Muscle of leg (tissue), 9 donors: ENCODE results near the gene S100A6. TPM values are rescaled to one million over a fixed set of nuclear protein-coding genes. Genes with fewer than 3 reads are reported as not detected.

Experiments used
- polyA plus RNA-seq, 8 donors: library from polyadenylated mRNA; unstranded; fragments of 120-200 nt; gene quantifications; one replicate each; pipeline versions ENCODE4 v1.2.1 to v1.2.3, GENCODE V29; 2013; ENCODE audit warnings: inconsistent platforms in 1 of 8, low replicate concordance in 1 of 8; ENCODE audit not compliant: insufficient read length in 8 of 8, insufficient read depth in 1 of 8
- total RNA-seq: library from RNA; stranded (reverse); fragments of 120-200 nt; gene quantifications from one replicate; pipeline ENCODE4 v1.2.4, GENCODE V29; 2013

Gene S100A6
- total and polyA plus RNA-seq, 9 donors, result 182 to 415 (median 258) TPM

Other genes with a start within 250 kb of the S100A6 start
- gene PGLYRP3, start 223.0 kb downstream of the S100A6 start, total RNA-seq, result not detected
- gene PGLYRP3, start 223.0 kb downstream of the S100A6 start, polyA plus RNA-seq, result under 1 TPM in 1 of 8 donors, not detected in 7; 0.56 TPM
- gene PGLYRP4, start 187.2 kb downstream of the S100A6 start, total RNA-seq, result not detected
- under 1 TPM in 1 of 8 donors, not detected in 7; 0.74 TPM for gene PGLYRP4, start 187.2 kb downstream of the S100A6 start, polyA plus RNA-seq
- gene S100A9, start 178.1 kb downstream of the S100A6 start, total RNA-seq, result 17.8 TPM
- 10 to 100 TPM; 23.1 to 47.3 (median 35.1) TPM for gene S100A9, start 178.1 kb downstream of the S100A6 start, polyA plus RNA-seq
- 1.4 TPM for gene S100A12, start 160.4 kb downstream of the S100A6 start, total RNA-seq
- 1 to 10 TPM; 1.7 to 4.6 (median 2.9) TPM for gene S100A12, start 160.4 kb downstream of the S100A6 start, polyA plus RNA-seq
- 6.6 TPM for gene S100A8, start 144.9 kb downstream of the S100A6 start, total RNA-seq
- 10 to 100 TPM; 12.8 to 31.9 (median 19.8) TPM for gene S100A8, start 144.9 kb downstream of the S100A6 start, polyA plus RNA-seq
- gene S100A7A, start 119.5 kb downstream of the S100A6 start, total RNA-seq, result not detected
- gene S100A7A, start 119.5 kb downstream of the S100A6 start, polyA plus RNA-seq, result not detected
- gene S100A7, start 75.3 kb downstream of the S100A6 start, total RNA-seq, result not detected
- gene S100A7, start 75.3 kb downstream of the S100A6 start, polyA plus RNA-seq, result not detected
- not detected for gene S100A5, start 4.9 kb upstream of the S100A6 start, total RNA-seq
- under 1 TPM in 1 of 8 donors, not detected in 7; 0.31 TPM for gene S100A5, start 4.9 kb upstream of the S100A6 start, polyA plus RNA-seq
- 238 TPM for gene S100A4, start 9.8 kb upstream of the S100A6 start, total RNA-seq
- 100 to 1,000 TPM; 188 to 266 (median 208) TPM for gene S100A4, start 9.8 kb upstream of the S100A6 start, polyA plus RNA-seq
- gene S100A3, start 13.3 kb upstream of the S100A6 start, total RNA-seq, result 0.31 TPM
- 1 to 10 TPM in 1 of 8 donors, under 1 TPM in 7; 0.30 to 1.4 (median 0.67) TPM for gene S100A3, start 13.3 kb upstream of the S100A6 start, polyA plus RNA-seq
- 3.4 TPM for gene S100A2, start 29.9 kb upstream of the S100A6 start, total RNA-seq
- 1 to 10 TPM; 1.4 to 5.0 (median 1.8) TPM for gene S100A2, start 29.9 kb upstream of the S100A6 start, polyA plus RNA-seq
- 45.4 TPM for gene S100A16, start 77.1 kb upstream of the S100A6 start, total RNA-seq
- gene S100A16, start 77.1 kb upstream of the S100A6 start, polyA plus RNA-seq, result 10 to 100 TPM; 45.1 to 77.3 (median 55.3) TPM
- 0.18 TPM for gene S100A14, start 80.3 kb upstream of the S100A6 start, total RNA-seq
- gene S100A14, start 80.3 kb upstream of the S100A6 start, polyA plus RNA-seq, result 10 to 100 TPM in 2 of 8 donors, 1 to 10 TPM in 2, under 1 TPM in 4; 0.15 to 27.5 (median 1.2) TPM
- 111 TPM for gene S100A13, start 91.5 kb upstream of the S100A6 start, total RNA-seq
- gene S100A13, start 91.5 kb upstream of the S100A6 start, polyA plus RNA-seq, result 10 to 100 TPM; 58.4 to 85.4 (median 70.6) TPM
- 4.7 TPM for gene S100A1, start 92.4 kb upstream of the S100A6 start, total RNA-seq
- gene S100A1, start 92.4 kb upstream of the S100A6 start, polyA plus RNA-seq, result 1 to 10 TPM; 3.0 to 9.5 (median 6.3) TPM
- 45.0 TPM for gene CHTOP, start 98.1 kb upstream of the S100A6 start, total RNA-seq
- 100 to 1,000 TPM in 1 of 8 donors, 10 to 100 TPM in 7; 86.6 to 102 (median 91.0) TPM for gene CHTOP, start 98.1 kb upstream of the S100A6 start, polyA plus RNA-seq
- 53.0 TPM for gene SNAPIN, start 122.7 kb upstream of the S100A6 start, total RNA-seq
- 10 to 100 TPM; 48.4 to 51.5 (median 49.8) TPM for gene SNAPIN, start 122.7 kb upstream of the S100A6 start, polyA plus RNA-seq
- 184 TPM for gene ILF2, start 135.0 kb upstream of the S100A6 start, total RNA-seq
- 100 to 1,000 TPM; 158 to 217 (median 176) TPM for gene ILF2, start 135.0 kb upstream of the S100A6 start, polyA plus RNA-seq
- gene NPR1, start 142.7 kb upstream of the S100A6 start, total RNA-seq, result 12.9 TPM
- 10 to 100 TPM; 12.7 to 17.4 (median 15.0) TPM for gene NPR1, start 142.7 kb upstream of the S100A6 start, polyA plus RNA-seq
- 28.5 TPM for gene INTS3, start 192.1 kb upstream of the S100A6 start, total RNA-seq
- gene INTS3, start 192.1 kb upstream of the S100A6 start, polyA plus RNA-seq, result 10 to 100 TPM; 33.9 to 48.6 (median 39.3) TPM
- 24.2 TPM for gene SLC27A3, start 239.4 kb upstream of the S100A6 start, total RNA-seq
- 10 to 100 TPM; 17.7 to 32.7 (median 26.2) TPM for gene SLC27A3, start 239.4 kb upstream of the S100A6 start, polyA plus RNA-seq